Endothelial cell (in vitro differentiated cells): ENCODE results near the gene GNAQ. TPM values are rescaled to one million over a fixed set of nuclear protein-coding genes. Genes with fewer than 3 reads are reported as not detected.
"Not testable (repeated sequence)": the region's sequence is repeated elsewhere in the genome, so short reads cannot be mapped to it uniquely, and the experiment has no call there.

Experiments used
- DNase-seq: peaks from one replicate; pipeline ENCODE4 v3.0.0; 2021; ENCODE audit warnings: low spot score
- H3K27ac Mint-ChIP-seq: one replicate; pipeline ENCODE4 v1.8.0; 2021; ENCODE audit warnings: mixed read lengths, inconsistent platforms; ENCODE audit not compliant: unreplicated experiment
- H3K27me3 Mint-ChIP-seq: one replicate; pipeline ENCODE4 v1.8.0; 2021; ENCODE audit warnings: mild to moderate bottlenecking, moderate library complexity, mixed read lengths, inconsistent platforms; ENCODE audit not compliant: unreplicated experiment
- H3K36me3 Mint-ChIP-seq: one replicate; pipeline ENCODE4 v1.8.0; 2021; ENCODE audit warnings: mild to moderate bottlenecking, low read depth, mixed read lengths, inconsistent platforms; ENCODE audit not compliant: unreplicated experiment
- H3K4me1 Mint-ChIP-seq: one replicate; pipeline ENCODE4 v1.8.0; 2021; ENCODE audit warnings: mild to moderate bottlenecking, mixed read lengths, inconsistent platforms; ENCODE audit not compliant: unreplicated experiment
- H3K4me3 Mint-ChIP-seq: one replicate; pipeline ENCODE4 v1.8.0; 2021; ENCODE audit warnings: mild to moderate bottlenecking, mixed read lengths, inconsistent platforms; ENCODE audit not compliant: unreplicated experiment
- H3K9me3 Mint-ChIP-seq: one replicate; pipeline ENCODE4 v1.8.0; 2021; ENCODE audit warnings: mixed read lengths, inconsistent platforms; ENCODE audit not compliant: unreplicated experiment
- total RNA-seq: library from RNA; stranded (reverse); fragmentation: NEBNext Ultra II Directional; extraction: Animal tissue kit (Norgen Biotek cat#: 25700); gene quantifications from one replicate; pipeline ENCODE4 v1.2.1, GENCODE V29; 2021; ENCODE audit not compliant: unreplicated experiment
- TF ChIP-seq, protein P1 (sequence below): fragments of 200-600 bp; sonication (generic); IDR thresholded peaks from one replicate; pipeline ENCODE4 v1.5.0; 2021; ENCODE audit warnings: antibody characterized with exemption; ENCODE audit not compliant: unreplicated experiment

GNAQ gene
- total RNA-seq, 1 donor from 2014 or later: 94.6 TPM

GRCh38 chr9:77729177-77729576 is 302.4 kb downstream of the GNAQ start:
- DNase-seq: no peak
- peaks cover 12% of the 10 kb centered on the region for H3K4me1 Mint-ChIP-seq
- H3K27ac Mint-ChIP-seq: no peak overlapping the region
- peak overlapping the region; percentile 31 for H3K4me3 Mint-ChIP-seq
- TF ChIP-seq, protein P1, sequence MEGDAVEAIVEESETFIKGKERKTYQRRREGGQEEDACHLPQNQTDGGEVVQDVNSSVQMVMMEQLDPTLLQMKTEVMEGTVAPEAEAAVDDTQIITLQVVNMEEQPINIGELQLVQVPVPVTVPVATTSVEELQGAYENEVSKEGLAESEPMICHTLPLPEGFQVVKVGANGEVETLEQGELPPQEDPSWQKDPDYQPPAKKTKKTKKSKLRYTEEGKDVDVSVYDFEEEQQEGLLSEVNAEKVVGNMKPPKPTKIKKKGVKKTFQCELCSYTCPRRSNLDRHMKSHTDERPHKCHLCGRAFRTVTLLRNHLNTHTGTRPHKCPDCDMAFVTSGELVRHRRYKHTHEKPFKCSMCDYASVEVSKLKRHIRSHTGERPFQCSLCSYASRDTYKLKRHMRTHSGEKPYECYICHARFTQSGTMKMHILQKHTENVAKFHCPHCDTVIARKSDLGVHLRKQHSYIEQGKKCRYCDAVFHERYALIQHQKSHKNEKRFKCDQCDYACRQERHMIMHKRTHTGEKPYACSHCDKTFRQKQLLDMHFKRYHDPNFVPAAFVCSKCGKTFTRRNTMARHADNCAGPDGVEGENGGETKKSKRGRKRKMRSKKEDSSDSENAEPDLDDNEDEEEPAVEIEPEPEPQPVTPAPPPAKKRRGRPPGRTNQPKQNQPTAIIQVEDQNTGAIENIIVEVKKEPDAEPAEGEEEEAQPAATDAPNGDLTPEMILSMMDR: no peak
- H3K27me3 Mint-ChIP-seq: peaks cover 4% of the 10 kb centered on the region
- peaks cover 37% of the 10 kb centered on the region for H3K36me3 Mint-ChIP-seq
- no peaks in the 10 kb centered on the region for H3K9me3 Mint-ChIP-seq

GRCh38 chr9:77726814-77727213 is 304.8 kb downstream of the GNAQ start:
- Mint-ChIP-seq H3K27ac (no peak overlapping the region), H3K4me1 (peaks cover 8% of the 10 kb centered on the region), H3K36me3 (peaks cover 27% of the 10 kb centered on the region), H3K27me3 (peaks cover 2% of the 10 kb centered on the region), H3K4me3 (peak overlapping the region; percentile 62), H3K9me3 (no peaks in the 10 kb centered on the region)
- no peak for DNase-seq
- TF ChIP-seq, protein P1: no peak

DNA sequence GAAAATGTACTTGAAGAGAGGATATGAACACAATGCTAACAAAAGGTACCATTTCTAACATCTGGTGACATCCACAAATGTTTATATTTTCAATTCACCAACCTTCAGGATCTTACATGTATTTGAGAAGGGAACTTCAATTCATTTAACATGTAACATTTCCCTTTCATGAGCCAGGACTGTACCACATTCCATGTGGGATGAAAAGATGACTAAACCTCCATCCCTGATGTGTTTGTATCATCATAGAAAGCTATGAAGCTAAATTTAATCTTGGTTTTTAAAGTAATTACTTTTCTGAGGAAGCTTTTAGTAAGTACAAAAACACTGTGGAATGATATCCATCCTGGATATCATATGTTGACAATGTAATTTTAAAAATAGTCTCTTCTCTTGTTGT is 305.3 kb downstream of the GNAQ start:
- H3K9me3 Mint-ChIP-seq: no peaks in the 10 kb centered on the region
- peaks cover 26% of the 10 kb centered on the region for H3K36me3 Mint-ChIP-seq
- DNase-seq: no peak
- H3K4me3 Mint-ChIP-seq: peak overlapping the region; percentile 28
- H3K4me1 Mint-ChIP-seq: peaks cover 10% of the 10 kb centered on the region
- TF ChIP-seq, protein P1: no peak
- H3K27ac Mint-ChIP-seq: peak overlapping the region; percentile 32
- H3K27me3 Mint-ChIP-seq: peaks cover 4% of the 10 kb centered on the region

GRCh38 chr9:77725820-77726219 is 305.8 kb downstream of the GNAQ start:
- H3K27me3 Mint-ChIP-seq: peaks cover 5% of the 10 kb centered on the region
- H3K4me3 Mint-ChIP-seq: peak overlapping the region; percentile 28
- DNase-seq: no peak
- no peaks in the 10 kb centered on the region for H3K9me3 Mint-ChIP-seq
- TF ChIP-seq, protein P1: no peak
- H3K27ac Mint-ChIP-seq: peak overlapping the region; percentile 32
- peaks cover 14% of the 10 kb centered on the region for H3K4me1 Mint-ChIP-seq
- H3K36me3 Mint-ChIP-seq: peaks cover 26% of the 10 kb centered on the region

GRCh38 chr9:77725046-77725694 is 306.4 kb downstream of the GNAQ start:
- no peak for DNase-seq
- TF ChIP-seq, protein P1: no peak
- no peak overlapping the region for H3K27ac Mint-ChIP-seq
- no peak overlapping the region for H3K4me3 Mint-ChIP-seq
- H3K27me3 Mint-ChIP-seq: peaks cover 5% of the 10 kb centered on the region
- H3K9me3 Mint-ChIP-seq: no peaks in the 10 kb centered on the region
- peaks cover 26% of the 10 kb centered on the region for H3K36me3 Mint-ChIP-seq
- peaks cover 21% of the 10 kb centered on the region for H3K4me1 Mint-ChIP-seq

GRCh38 chr9:77721156-77721555 is 310.5 kb downstream of the GNAQ start:
- not testable (repeated sequence) for H3K27me3 Mint-ChIP-seq, DNase-seq, H3K9me3 Mint-ChIP-seq, H3K4me3 Mint-ChIP-seq, H3K27ac Mint-ChIP-seq
- peaks cover 12% of the 10 kb centered on the region for H3K36me3 Mint-ChIP-seq
- peaks cover 24% of the 10 kb centered on the region for H3K4me1 Mint-ChIP-seq
